Stomach (tissue), 4 donors: ENCODE data around the gene NPAS3.

Experiments
- POLR2AphosphoS5 ChIP-seq, 3 donors: sonication (generic); formaldehyde crosslinking; IDR thresholded peaks; one replicate each; pipeline ENCODE4 v1.6.1; 2016; ENCODE audit warnings: antibody characterized with exemption in 3 of 3
- TF ChIP-seq, protein P1 (sequence below), 7 experiments: fragments of 450-650 bp in 4 of 7; fragments of 200-600 bp in 3 of 7; sonication (generic) in 3 of 7; IDR thresholded peaks; one replicate each; pipeline ENCODE4 v1.5.1; 2016 to 2019; ENCODE audit warnings: antibody characterized with exemption in 7 of 7, control low read depth in 2 of 7, mild to moderate bottlenecking in 1 of 7

DNA sequence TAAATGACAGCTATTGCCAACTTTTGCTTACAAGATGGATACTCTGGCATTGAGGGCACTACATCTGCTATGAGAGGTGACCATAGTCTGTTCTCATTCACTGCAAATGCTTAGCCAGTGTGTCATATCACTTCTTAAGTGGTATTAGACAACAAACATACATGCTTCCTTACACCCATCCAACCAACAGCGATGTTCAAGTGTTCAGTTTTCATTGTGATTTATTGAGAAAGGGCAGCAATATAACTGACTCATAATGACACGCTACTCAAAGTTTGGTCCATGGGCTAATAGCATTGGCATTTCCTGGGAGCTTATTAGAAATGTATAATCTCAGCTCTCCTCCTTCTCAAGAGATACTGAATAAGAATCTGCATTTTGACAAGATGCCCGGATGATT is 181.7 kb downstream of the NPAS3 start:
- TF ChIP-seq, protein P1, sequence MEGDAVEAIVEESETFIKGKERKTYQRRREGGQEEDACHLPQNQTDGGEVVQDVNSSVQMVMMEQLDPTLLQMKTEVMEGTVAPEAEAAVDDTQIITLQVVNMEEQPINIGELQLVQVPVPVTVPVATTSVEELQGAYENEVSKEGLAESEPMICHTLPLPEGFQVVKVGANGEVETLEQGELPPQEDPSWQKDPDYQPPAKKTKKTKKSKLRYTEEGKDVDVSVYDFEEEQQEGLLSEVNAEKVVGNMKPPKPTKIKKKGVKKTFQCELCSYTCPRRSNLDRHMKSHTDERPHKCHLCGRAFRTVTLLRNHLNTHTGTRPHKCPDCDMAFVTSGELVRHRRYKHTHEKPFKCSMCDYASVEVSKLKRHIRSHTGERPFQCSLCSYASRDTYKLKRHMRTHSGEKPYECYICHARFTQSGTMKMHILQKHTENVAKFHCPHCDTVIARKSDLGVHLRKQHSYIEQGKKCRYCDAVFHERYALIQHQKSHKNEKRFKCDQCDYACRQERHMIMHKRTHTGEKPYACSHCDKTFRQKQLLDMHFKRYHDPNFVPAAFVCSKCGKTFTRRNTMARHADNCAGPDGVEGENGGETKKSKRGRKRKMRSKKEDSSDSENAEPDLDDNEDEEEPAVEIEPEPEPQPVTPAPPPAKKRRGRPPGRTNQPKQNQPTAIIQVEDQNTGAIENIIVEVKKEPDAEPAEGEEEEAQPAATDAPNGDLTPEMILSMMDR (IDR thresholded peaks at IDR 0.05) = no peak
- TF ChIP-seq POLR2AphosphoS5 (IDR thresholded peaks at IDR 0.05) = no peak
